Measurements from ENCODE around the gene DNAJC12.
"Not testable (repeated sequence)": the region's sequence is repeated elsewhere in the genome, so short reads cannot be mapped to it uniquely, and the experiment has no call there.

The DNAJC12 gene

DNA sequence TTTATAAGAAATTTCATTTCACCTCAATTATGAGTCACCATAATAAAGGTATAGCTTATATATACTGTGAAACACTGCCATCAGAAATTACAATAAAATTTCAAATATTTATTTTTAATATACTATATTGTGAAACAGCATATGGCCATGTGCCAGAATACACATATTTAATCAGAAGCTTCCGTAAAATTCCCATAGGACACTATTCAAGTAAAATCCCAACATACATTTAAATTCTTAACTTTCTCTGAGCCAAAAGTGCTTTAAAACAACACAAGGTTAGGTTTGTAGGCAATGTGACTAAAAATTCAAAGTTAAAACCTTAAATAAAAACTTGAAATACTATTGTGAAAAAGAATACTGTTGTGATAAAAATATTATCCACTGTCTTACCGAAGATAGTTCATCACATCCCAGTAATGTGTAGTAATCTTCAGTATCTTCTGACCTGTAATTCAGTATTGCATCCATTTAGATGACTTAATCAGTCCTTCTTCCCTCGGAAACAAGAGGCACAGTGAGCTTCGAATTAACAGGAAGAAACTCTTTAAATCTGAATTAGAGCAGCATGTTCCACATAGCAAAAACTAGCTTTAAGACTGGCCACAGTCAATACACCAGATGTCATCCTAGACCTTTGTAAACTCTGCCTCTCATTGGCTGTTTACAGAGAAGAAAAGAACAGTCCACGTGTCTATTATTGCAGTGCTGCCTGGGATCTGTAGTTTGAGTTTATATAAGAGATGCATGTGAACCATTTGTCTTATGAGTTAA, at the start of gene DNAJC12:
Gene DNAJC12 (minus strand): TSS at position 648 of the 774 bp plus-strand sequence. CDS start 177 bp downstream, at position 471.
- peak; percentile 62 for DNase-seq (ENCODE audit: low read depth, low spot score)
- TF ChIP-seq CTCF (IDR thresholded peaks at IDR 0.05; ENCODE audit: low read depth, low read length) = no peak
- in situ Hi-C loops (cut with HindIII; ENCODE audit: low sequenced_read_pairs) = no loop called here
- peak within 1 kb of the TSS; percentile 42 for H3K4me3 ChIP-seq (ENCODE audit: low read depth, low read length)

DNA sequence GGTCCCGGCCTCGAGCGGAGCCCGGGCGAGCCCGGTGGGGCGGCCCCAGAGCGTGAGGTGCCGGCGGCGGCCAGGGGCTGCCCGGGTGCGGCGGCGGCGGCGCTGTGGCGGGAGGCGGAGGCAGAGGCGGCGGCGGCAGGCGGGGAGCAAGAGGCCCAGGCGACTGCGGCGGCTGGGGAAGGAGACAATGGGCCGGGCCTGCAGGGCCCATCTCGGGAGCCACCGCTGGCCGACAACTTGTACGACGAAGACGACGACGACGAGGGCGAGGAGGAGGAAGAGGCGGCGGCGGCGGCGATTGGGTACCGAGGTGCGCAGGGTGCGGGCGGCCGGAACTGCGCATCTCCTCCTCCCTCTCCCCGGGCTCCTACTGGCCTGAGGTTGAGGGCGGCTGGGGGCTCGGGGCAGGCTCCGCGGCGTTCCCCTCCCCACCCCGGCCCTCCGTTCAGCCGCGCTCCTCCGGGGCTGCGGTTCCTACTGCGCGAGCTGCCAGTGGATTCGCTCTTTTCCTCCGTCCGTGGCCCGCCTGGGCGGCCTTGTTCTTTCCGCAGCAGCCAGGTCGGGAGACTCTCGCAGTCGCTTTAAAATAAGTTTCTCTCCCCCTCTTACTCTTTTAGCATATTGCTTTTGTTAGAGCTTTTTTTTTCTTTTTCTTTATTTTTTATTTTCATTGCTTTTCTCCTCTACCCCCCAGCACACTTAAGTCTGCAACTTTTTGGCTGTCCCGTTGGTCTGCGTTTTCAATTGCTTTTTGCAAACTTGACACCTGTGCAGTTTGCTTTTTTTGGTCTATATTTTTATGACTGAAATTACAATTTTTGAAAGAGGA, 47.1 kb upstream of the DNAJC12 start:
- DNase-seq (ENCODE audit: low read depth, low spot score) = peak; percentile 81
- H3K4me3 ChIP-seq (ENCODE audit: low read depth, low read length) = peak overlapping the region; percentile 81
- in situ Hi-C loops (cut with HindIII; ENCODE audit: low sequenced_read_pairs) = no loop called here
- TF ChIP-seq CTCF (IDR thresholded peaks at IDR 0.05; ENCODE audit: low read depth, low read length) = no peak

- H3K4me3 ChIP-seq (ENCODE audit: low read depth, low read length) = peak within 1 kb of the TSS; percentile 81
- in situ Hi-C loops (cut with HindIII; ENCODE audit: low sequenced_read_pairs) = no loop called here
- no peak for TF ChIP-seq CTCF (IDR thresholded peaks at IDR 0.05; ENCODE audit: low read depth, low read length)
- DNase-seq (ENCODE audit: low read depth, low spot score) = peak; percentile 97
These were observed 46.4 kb upstream of the DNAJC12 start, which contains the start of gene SIRT1 for GRCh38 chr10:67884313-67884841. Gene SIRT1 (plus strand): TSS chr10:67884656. CDS start chr10:67884722, 66 bp downstream.

GRCh38 chr10:67883710-67884312, 45.8 kb upstream of the DNAJC12 start:
- no peak for TF ChIP-seq CTCF (IDR thresholded peaks at IDR 0.05; ENCODE audit: low read depth, low read length)
- in situ Hi-C loops (cut with HindIII; ENCODE audit: low sequenced_read_pairs) = no loop called here
- peak overlapping the region; percentile 81 for H3K4me3 ChIP-seq (ENCODE audit: low read depth, low read length)
- DNase-seq (ENCODE audit: low read depth, low spot score) = no peak

GRCh38 chr10:67878133-67878532, 40.1 kb upstream of the DNAJC12 start:
- in situ Hi-C loops (cut with HindIII; ENCODE audit: low sequenced_read_pairs) = no loop called here
- no peak for TF ChIP-seq CTCF (IDR thresholded peaks at IDR 0.05; ENCODE audit: low read depth, low read length)

GRCh38 chr10:67877421-67877820, 39.4 kb upstream of the DNAJC12 start:
- DNase-seq (ENCODE audit: low read depth, low spot score); in situ Hi-C loops (cut with HindIII; ENCODE audit: low sequenced_read_pairs); H3K4me3 ChIP-seq (ENCODE audit: low read depth, low read length): not testable (repeated sequence)

More at GRCh38 chr10:67878133-67878532, 40.1 kb upstream of the DNAJC12 start:
- no peak overlapping the region for H3K4me3 ChIP-seq (ENCODE audit: low read depth, low read length)
- DNase-seq (ENCODE audit: low read depth, low spot score) = no peak
